Liver (tissue), 3 donors: ENCODE data around the gene TM4SF1.

Experiments
- ATF3 ChIP-seq: IDR thresholded peaks from 2 replicates; pipeline ENCODE4 v1.6.1; 2016; ENCODE audit warnings: antibody characterized with exemption
- EGR1 ChIP-seq, 2 donors: IDR thresholded peaks; 2 replicates each; pipeline ENCODE4 v1.6.1; 2016 to 2018; ENCODE audit warnings: antibody characterized with exemption in 2 of 2, low read depth in 2 of 2
- FOXA1 ChIP-seq: IDR thresholded peaks from 2 replicates; pipeline ENCODE4 v1.6.1; 2016; ENCODE audit warnings: antibody characterized with exemption
- FOXA2 ChIP-seq: IDR thresholded peaks from 2 replicates; pipeline ENCODE4 v1.6.1; 2016; ENCODE audit warnings: antibody characterized with exemption
- GABPA ChIP-seq, 2 donors: IDR thresholded peaks in 1 of 2; conservative IDR thresholded peaks in 1 of 2; 2 replicates each; pipeline ENCODE4 v1.6.1; 2016; ENCODE audit warnings: antibody characterized with exemption in 2 of 2, mild to moderate bottlenecking in 1 of 2, moderate library complexity in 1 of 2
- MAX ChIP-seq: IDR thresholded peaks from 2 replicates; pipeline ENCODE4 v1.6.1; 2016; ENCODE audit warnings: antibody characterized with exemption
- NR2F2 ChIP-seq: IDR thresholded peaks from 2 replicates; pipeline ENCODE4 v1.6.1; 2016; ENCODE audit warnings: antibody characterized with exemption
- RAD21 ChIP-seq, 2 donors: IDR thresholded peaks; 2 replicates each; pipeline ENCODE4 v1.6.1; 2016; ENCODE audit warnings: antibody characterized with exemption in 2 of 2, mild to moderate bottlenecking in 2 of 2
- REST ChIP-seq: IDR thresholded peaks from 2 replicates; pipeline ENCODE4 v1.6.1; 2016; ENCODE audit warnings: antibody characterized with exemption, mild to moderate bottlenecking
- RXRA ChIP-seq, 2 donors: IDR thresholded peaks; 2 replicates each; pipeline ENCODE4 v1.6.1; 2017 to 2018; ENCODE audit warnings: antibody characterized with exemption in 2 of 2, mild to moderate bottlenecking in 1 of 2
- SP1 ChIP-seq: IDR thresholded peaks from 2 replicates; pipeline ENCODE4 v1.6.1; 2018; ENCODE audit warnings: antibody characterized with exemption, mild to moderate bottlenecking
- TF ChIP-seq, protein P1 (sequence below): fragments of 150-350 bp; IDR thresholded peaks from 2 replicates; pipeline ENCODE4 v1.5.1; 2017; ENCODE audit warnings: improper control_type of control experiment, low read depth, low read length; ENCODE audit not compliant: missing input control
- donor health status: healthy.
- donor health status: healthy.

DNA sequence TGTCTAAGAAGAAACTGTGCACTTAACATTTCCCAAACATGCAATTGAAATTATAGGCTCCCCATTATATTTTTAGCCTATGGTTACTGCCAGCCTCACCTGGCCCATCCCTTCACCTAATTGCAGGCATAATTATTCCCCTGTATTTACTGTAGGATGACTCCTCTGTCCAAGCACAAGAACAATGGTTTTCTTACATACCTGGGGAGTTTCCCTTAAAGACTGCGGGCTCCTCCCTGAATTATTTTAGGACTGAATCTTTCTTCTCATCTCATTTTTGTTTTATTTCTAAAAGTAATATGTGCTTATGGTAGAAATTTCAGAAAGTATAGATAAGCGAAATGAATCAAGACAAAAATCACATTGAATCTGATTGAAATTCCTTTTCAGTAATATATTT is 11.4 kb downstream of the TM4SF1 start:
- TF ChIP-seq, protein P1, sequence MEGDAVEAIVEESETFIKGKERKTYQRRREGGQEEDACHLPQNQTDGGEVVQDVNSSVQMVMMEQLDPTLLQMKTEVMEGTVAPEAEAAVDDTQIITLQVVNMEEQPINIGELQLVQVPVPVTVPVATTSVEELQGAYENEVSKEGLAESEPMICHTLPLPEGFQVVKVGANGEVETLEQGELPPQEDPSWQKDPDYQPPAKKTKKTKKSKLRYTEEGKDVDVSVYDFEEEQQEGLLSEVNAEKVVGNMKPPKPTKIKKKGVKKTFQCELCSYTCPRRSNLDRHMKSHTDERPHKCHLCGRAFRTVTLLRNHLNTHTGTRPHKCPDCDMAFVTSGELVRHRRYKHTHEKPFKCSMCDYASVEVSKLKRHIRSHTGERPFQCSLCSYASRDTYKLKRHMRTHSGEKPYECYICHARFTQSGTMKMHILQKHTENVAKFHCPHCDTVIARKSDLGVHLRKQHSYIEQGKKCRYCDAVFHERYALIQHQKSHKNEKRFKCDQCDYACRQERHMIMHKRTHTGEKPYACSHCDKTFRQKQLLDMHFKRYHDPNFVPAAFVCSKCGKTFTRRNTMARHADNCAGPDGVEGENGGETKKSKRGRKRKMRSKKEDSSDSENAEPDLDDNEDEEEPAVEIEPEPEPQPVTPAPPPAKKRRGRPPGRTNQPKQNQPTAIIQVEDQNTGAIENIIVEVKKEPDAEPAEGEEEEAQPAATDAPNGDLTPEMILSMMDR: no peak
- TF ChIP-seq GABPA (IDR thresholded peaks at IDR 0.05 in 1 of 2, conservative IDR thresholded peaks at IDR 0.05 in 1 of 2) (no peak), SP1 (no peak), MAX (no peak), ATF3 (no peak), EGR1 (IDR thresholded peaks at IDR 0.05; ENCODE audit: low read depth in 2 of 2) (no peak), RXRA (IDR thresholded peaks at IDR 0.05) (no peak), RAD21 (IDR thresholded peaks at IDR 0.05) (no peak), FOXA1 (no peak), NR2F2 (no peak), REST (no peak), FOXA2 (no peak)
